ENCODE data around the gene TMEM140. TPM values are rescaled to one million over a fixed set of nuclear protein-coding genes. Genes with fewer than 3 reads are reported as not detected.
"Not testable (repeated sequence)": the region's sequence is repeated elsewhere in the genome, so short reads cannot be mapped to it uniquely, and the experiment has no call there.

TMEM140 gene
- total RNA-seq, 3 donors from 2014 or later: 14.7 to 30.1 (median 20.9) TPM

GRCh38 chr7:135173916-135174315 is 26.0 kb downstream of the TMEM140 start:
- intact Hi-C loops (cut with DNase I, micrococcal nuclease); H3K9me3 ChIP-seq; ATAC-seq; H3K4me3 ChIP-seq; DNase-seq; H3K36me3 ChIP-seq (ENCODE audit: low read depth); H3K4me1 ChIP-seq (ENCODE audit: low read depth): not testable (repeated sequence)

DNA sequence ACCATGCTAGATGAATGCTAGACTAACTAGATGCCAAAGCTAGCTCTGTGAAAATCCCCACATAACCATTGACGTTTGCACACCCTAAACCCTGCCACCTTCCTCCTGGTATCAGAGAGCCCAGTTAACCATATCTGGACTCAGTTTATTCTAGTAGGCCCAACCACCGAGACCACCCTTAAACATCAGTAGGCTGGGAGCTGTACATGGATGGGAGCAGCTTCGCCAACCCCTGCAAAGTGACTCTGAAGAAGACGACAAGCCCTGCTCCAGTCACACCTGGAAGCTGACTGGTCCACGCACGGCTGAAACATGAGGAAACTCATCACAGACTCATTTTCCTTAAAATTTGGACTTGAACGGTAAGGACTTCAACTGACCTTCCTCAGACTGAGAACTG is 27.1 kb downstream of the TMEM140 start:
- Histone ChIP-seq H3K4me3 (no peak overlapping the region), H3K36me3 (ENCODE audit: low read depth) (no peaks in the 10 kb centered on the region), H3K4me1 (ENCODE audit: low read depth) (no peaks in the 10 kb centered on the region), H3K9me3 (peaks cover 3% of the 10 kb centered on the region)
- no peak for TF ChIP-seq CTCF (IDR thresholded peaks at IDR 0.05)
- intact Hi-C loops (cut with DNase I, micrococcal nuclease): no loop called here
- DNase-seq (no peak), ATAC-seq (no peak)

DNA sequence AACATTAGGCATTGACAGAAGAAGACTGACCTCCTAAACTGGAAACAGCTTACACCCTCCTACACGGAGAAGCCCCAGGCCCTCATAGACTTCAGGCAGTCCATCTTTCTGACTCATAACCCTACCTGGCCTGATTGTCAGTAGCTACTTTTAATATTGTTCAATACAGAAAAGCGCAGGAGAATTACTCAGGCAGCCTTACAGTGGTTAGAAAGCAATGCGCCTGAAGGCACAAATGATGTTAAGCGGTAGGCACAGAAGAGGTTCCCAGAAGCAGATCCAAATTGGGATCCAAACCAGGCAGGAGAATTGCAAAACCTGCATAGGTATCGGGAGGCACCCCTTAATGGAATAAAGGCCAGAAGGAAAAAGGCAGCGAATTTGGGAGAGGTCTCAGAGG is 28.1 kb downstream of the TMEM140 start:
- Histone ChIP-seq H3K4me3 (no peak overlapping the region), H3K36me3 (ENCODE audit: low read depth) (no peaks in the 10 kb centered on the region), H3K4me1 (ENCODE audit: low read depth) (no peaks in the 10 kb centered on the region), H3K9me3 (peaks cover 13% of the 10 kb centered on the region)
- intact Hi-C loops (cut with DNase I, micrococcal nuclease): no loop called here
- ATAC-seq (no peak), DNase-seq (no peak)
- no peak for TF ChIP-seq CTCF (IDR thresholded peaks at IDR 0.05)

DNA sequence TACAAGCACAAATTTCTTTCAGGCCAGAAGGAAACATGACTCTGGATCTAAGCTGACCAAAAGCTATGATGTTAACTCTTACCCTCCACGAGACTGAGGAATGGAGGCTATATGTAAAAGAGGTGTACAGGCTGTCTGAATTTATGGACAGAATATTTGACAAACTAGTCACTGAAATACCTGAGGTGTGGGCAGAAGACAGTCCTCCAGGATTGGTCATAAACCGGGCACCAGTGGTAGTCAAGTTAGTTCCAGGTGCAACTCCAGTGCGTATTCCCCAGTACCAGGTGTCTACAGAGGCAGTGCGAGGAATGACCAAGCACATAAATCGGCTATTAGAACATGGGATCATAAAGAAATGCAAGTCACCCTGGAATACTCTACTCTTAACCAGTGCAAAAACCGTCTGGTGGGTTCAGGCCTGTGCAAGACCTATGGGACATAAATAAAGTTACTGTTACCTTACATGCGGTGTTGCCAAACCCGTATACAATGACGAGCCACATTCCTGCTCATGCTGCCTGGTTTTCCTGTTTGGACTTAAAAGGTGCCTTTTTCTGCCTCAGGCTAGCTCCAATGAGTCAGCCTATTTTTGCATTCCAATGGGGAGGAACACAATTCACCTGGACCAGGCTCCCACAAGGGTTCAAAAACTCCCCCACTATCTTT is 29.3 kb downstream of the TMEM140 start:
- ATAC-seq (no peak), DNase-seq (no peak)
- intact Hi-C loops (cut with DNase I, micrococcal nuclease): no loop called here
- Histone ChIP-seq H3K4me1 (ENCODE audit: low read depth) (no peaks in the 10 kb centered on the region), H3K36me3 (ENCODE audit: low read depth) (no peaks in the 10 kb centered on the region), H3K9me3 (peaks cover 26% of the 10 kb centered on the region), H3K4me3 (no peak overlapping the region)
- TF ChIP-seq CTCF (IDR thresholded peaks at IDR 0.05): no peak

- no peak for TF ChIP-seq CTCF (IDR thresholded peaks at IDR 0.05)
- DNase-seq (no peak), ATAC-seq (no peak)
- intact Hi-C loops (cut with DNase I, micrococcal nuclease): no loop called here
- Histone ChIP-seq H3K9me3 (peaks cover 33% of the 10 kb centered on the region), H3K36me3 (ENCODE audit: low read depth) (no peaks in the 10 kb centered on the region), H3K4me3 (no peak overlapping the region), H3K4me1 (ENCODE audit: low read depth) (no peaks in the 10 kb centered on the region)
Observed at GRCh38 chr7:135178364-135178763, 30.5 kb downstream of the TMEM140 start.

GRCh38 chr7:135179321-135179925 is 31.6 kb downstream of the TMEM140 start:
- no peak for DNase-seq
- no peak for TF ChIP-seq CTCF (IDR thresholded peaks at IDR 0.05)
- H3K4me1 ChIP-seq (ENCODE audit: low read depth): no peaks in the 10 kb centered on the region
- H3K4me3 ChIP-seq: no peak overlapping the region
- no peaks in the 10 kb centered on the region for H3K36me3 ChIP-seq (ENCODE audit: low read depth)
- ATAC-seq: no peak
- H3K9me3 ChIP-seq: peaks cover 33% of the 10 kb centered on the region
- intact Hi-C loops (cut with DNase I, micrococcal nuclease): no loop called here

All from mucosa of descending colon (tissue), 3 donors.